K562 (cell line): Measurements from ENCODE around the gene LENEP. TPM values are rescaled to one million over a fixed set of nuclear protein-coding genes. Genes with fewer than 3 reads are reported as not detected.

Experiments
- CBFA2T3 ChIP-seq: fragments of 450-650 bp; IDR thresholded peaks from 2 replicates; pipeline ENCODE4 v1.6.1; 2017
- CHAMP1 ChIP-seq: fragments of 450-650 bp; IDR thresholded peaks from 2 replicates; pipeline ENCODE4 v1.6.1; 2016; ENCODE audit warnings: mild to moderate bottlenecking
- ESRRA ChIP-seq: fragments of 450-650 bp; IDR thresholded peaks from 2 replicates; pipeline ENCODE4 v1.6.1; 2014; ENCODE audit warnings: low read depth, mild to moderate bottlenecking, moderate library complexity, borderline replicate concordance
- FOSL1 ChIP-seq: fragments of 200-800 bp; sonication (Bioruptor generic); conservative IDR thresholded peaks from 2 replicates; pipeline ENCODE4 v1.6.1; 2016; ENCODE audit warnings: missing genetic modification characterization, missing compliant biosample characterization
- FOXJ2 ChIP-seq: fragments of 200-800 bp; sonication (Bioruptor generic); IDR thresholded peaks from 2 replicates; pipeline ENCODE4 v1.6.1; 2016; ENCODE audit warnings: missing genetic modification characterization, missing compliant biosample characterization
- HNRNPUL1 ChIP-seq: fragments of 200-400 bp; formaldehyde crosslinking; IDR thresholded peaks from 2 replicates; pipeline ENCODE4 v1.6.1; 2017; ENCODE audit warnings: low read length
- MAZ ChIP-seq, 2 experiments: fragments of 450-650 bp in 1 of 2; sonication (generic) in 1 of 2; formaldehyde crosslinking; IDR thresholded peaks in 1 of 2; conservative IDR thresholded peaks in 1 of 2; 2 replicates each; pipeline versions ENCODE4 v1.4.0 to v1.5.0; 2020; ENCODE audit warnings: mild to moderate bottlenecking in 1 of 2, missing genetic modification reagents in 1 of 2
- MEF2A ChIP-seq: IDR thresholded peaks from 2 replicates; pipeline ENCODE4 v1.6.1; 2011; ENCODE audit warnings: low read depth, mild to moderate bottlenecking, low read length, moderate library complexity; ENCODE audit not compliant: control insufficient read depth
- MIER1 ChIP-seq: fragments of 450-650 bp; IDR thresholded peaks from 2 replicates; pipeline ENCODE4 v1.6.1; 2016; ENCODE audit warnings: antibody characterized with exemption, mild to moderate bottlenecking, low read depth
- PHF8 ChIP-seq: fragments of 200-600 bp; sonication (generic); IDR thresholded peaks from 2 replicates; pipeline ENCODE4 v1.6.1; 2012; ENCODE audit warnings: mixed run types, mild to moderate bottlenecking, inconsistent platforms, low read length, moderate library complexity, borderline replicate concordance
- POLR2AphosphoS2 ChIP-seq: IDR thresholded peaks from 2 replicates; pipeline ENCODE4 v1.6.1; 2012; ENCODE audit warnings: low read length, improper control_type of control experiment
- POLR2AphosphoS5 ChIP-seq: IDR thresholded peaks from 2 replicates; pipeline ENCODE4 v1.6.1; 2011; ENCODE audit warnings: mild to moderate bottlenecking, low read depth, low read length, moderate library complexity; ENCODE audit not compliant: control insufficient read depth, insufficient read depth
- RFX5 ChIP-seq: IDR thresholded peaks from 2 replicates; pipeline ENCODE4 v1.6.1; 2011; ENCODE audit warnings: low read depth, mild to moderate bottlenecking, improper control_type of control experiment, low read length
- SMAD2 ChIP-seq: fragments of 150-350 bp; IDR thresholded peaks from 2 replicates; pipeline ENCODE4 v1.6.1; 2014; ENCODE audit warnings: low read depth, mild to moderate bottlenecking, low read length
- TAL1 ChIP-seq: fragments of 450-650 bp; IDR thresholded peaks from 2 replicates; pipeline ENCODE4 v1.6.1; 2016; ENCODE audit warnings: mild to moderate bottlenecking
- WHSC1 ChIP-seq: IDR thresholded peaks from one replicate; pipeline ENCODE4 v1.6.1; 2012; ENCODE audit warnings: low read length, control low read depth, inconsistent platforms
- ZBTB33 ChIP-seq: sonication (generic); formaldehyde crosslinking; IDR thresholded peaks from 2 replicates; pipeline ENCODE4 v1.8.1; 2023; ENCODE audit warnings: mild to moderate bottlenecking, missing genetic modification reagents
- ZNF197 ChIP-seq: fragments of 200-800 bp; sonication (Bioruptor generic); IDR thresholded peaks from 2 replicates; pipeline ENCODE4 v1.6.1; 2016; ENCODE audit warnings: low read depth, missing genetic modification characterization, missing compliant biosample characterization
- ZNF239 ChIP-seq: fragments of 250-450 bp; sonication (Bioruptor Pico); IDR thresholded peaks from 2 replicates; pipeline ENCODE4 v1.4.0; 2020; ENCODE audit warnings: mild to moderate bottlenecking
- ZNF311 ChIP-seq: fragments of 250-450 bp; sonication (Bioruptor Pico); IDR thresholded peaks from 2 replicates; pipeline ENCODE4 v1.4.0; 2020; ENCODE audit warnings: mild to moderate bottlenecking, moderate library complexity
- ZNF511 ChIP-seq: sonication (generic); formaldehyde crosslinking; IDR thresholded peaks from 2 replicates; pipeline ENCODE4 v1.8.0; 2022; ENCODE audit warnings: mild to moderate bottlenecking, missing genetic modification reagents
- ZNF717 ChIP-seq: fragments of 250-450 bp; sonication (Bioruptor Pico); IDR thresholded peaks from 2 replicates; pipeline ENCODE4 v1.5.0; 2021
- polyA plus RNA-seq, 8 experiments: library from polyadenylated mRNA; depleted of rRNA in 4 of 8; stranded (reverse) in 5 of 8; unstranded in 3 of 8; fragments of >200 nt; fragmentation: Nextera tagmentation in 2 of 8; fragmentation: Illumina TruSeq in 1 of 8; extraction: Ambion mirVana in 2 of 8; extraction: Trizol in 1 of 8; gene quantifications; 2 replicates each; pipeline versions ENCODE4 v1.2.1 to v1.2.3, GENCODE V29; 2011 to 2014; ENCODE audit warnings: inconsistent platforms in 1 of 8, missing spikeins in 1 of 8
- total RNA-seq, 7 experiments: library from RNA; depleted of rRNA in 6 of 7; stranded (reverse); fragments of >200 nt in 6 of 7; fragmentation: Illumina TruSeq in 2 of 7; extraction: Trizol in 2 of 7; gene quantifications; 2 replicates each; pipeline versions ENCODE4 v1.2.1 to v1.2.3, GENCODE V29; 2011 to 2021; ENCODE audit warnings: low replicate concordance in 1 of 7

Gene LENEP
- total and polyA plus RNA-seq, 9 of the 15 experiments (the other 6 are each of a cell fraction or from before 2014, with no cell fraction given): 0.23 to 0.87 (median 0.67) TPM; not detected in 5

- TF ChIP-seq TAL1 (peak; percentile 6; the same call in 1 of the 2 replicates), ZNF239 (CRISPR knock-in tag) (no peak), ZNF717 (CRISPR knock-in tag) (no peak), ESRRA (peak; percentile 62; the same call in 1 of the 2 replicates), POLR2AphosphoS5 (peak; percentile 65), ZBTB33 (CRISPR knock-in tag) (peak; percentile 59; the same call in 1 of the 2 replicates), CHAMP1 (no peak), FOXJ2 (tag) (peak; percentile 62; the same call in 1 of the 2 replicates), WHSC1 (no peak), ZNF197 (peak; percentile 27; the same call in 1 of the 2 replicates), FOSL1 (tag) (peak; percentile 96), ZNF311 (peak; percentile 58; the same call in 1 of the 2 replicates), MIER1 (peak; percentile 55; the same call in 1 of the 2 replicates), ZNF511 (CRISPR knock-in tag) (peak; percentile 75; the same call in 1 of the 2 replicates), CBFA2T3 (peak; percentile 6; the same call in 1 of the 2 replicates), SMAD2 (no peak), PHF8 (peak; percentile 66; the same call in 1 of the 2 replicates), HNRNPUL1 (no peak), RFX5 (peak; percentile 48; the same call in 1 of the 2 replicates), MEF2A (no peak), MAZ (CRISPR knock-in tag; conservative IDR thresholded peaks at IDR 0.05 in 1 of 2, IDR thresholded peaks at IDR 0.05 in 1 of 2) (peak; percentile 94 to 99), POLR2AphosphoS2 (peak; percentile 68; the same call in 1 of the 2 replicates)
Observed at GRCh38 chr1:155000726-155001424, 7.5 kb downstream of the LENEP start (continued).
